GM23338 (cell line): ENCODE measurements around the gene NDFIP1. TPM values are rescaled to one million over a fixed set of nuclear protein-coding genes. Genes with fewer than 3 reads are reported as not detected.

Experiments used
- ATAC-seq: fragments of 200-7000 bp; cut with Tn5 transposase; 3 replicates; pipeline ENCODE4 v1.9.1; 2020
- DNase-seq: peaks from one replicate; pipeline ENCODE4 v3.0.0-alpha.2; 2015; ENCODE audit warnings: low spot score
- H2AFZ ChIP-seq: fragments of 200-600 bp; sonication (generic); 2 replicates; pipeline ENCODE4 v1.8.0; 2016; ENCODE audit warnings: antibody characterized with exemption, mild to moderate bottlenecking, moderate library complexity
- H3F3A ChIP-seq: fragments of 200-600 bp; sonication (generic); replicated peaks from 2 replicates; pipeline ENCODE4 v1.8.0; 2017; ENCODE audit warnings: antibody characterized with exemption, mixed run types, low read depth
- H3K27ac ChIP-seq: fragments of 200-600 bp; sonication (generic); 2 replicates; pipeline ENCODE4 v1.6.1; 2016; ENCODE audit warnings: low read depth
- H3K27me3 ChIP-seq: fragments of 200-600 bp; sonication (generic); 2 replicates; pipeline ENCODE4 v1.8.0; 2016; ENCODE audit warnings: mild to moderate bottlenecking, mixed run types, moderate library complexity; ENCODE audit not compliant: insufficient read depth
- H3K36me3 ChIP-seq: fragments of 200-600 bp; sonication (generic); 2 replicates; pipeline ENCODE4 v1.8.0; 2016; ENCODE audit warnings: mild to moderate bottlenecking; ENCODE audit not compliant: insufficient read depth
- H3K4me1 ChIP-seq: fragments of 200-600 bp; sonication (generic); 2 replicates; pipeline ENCODE4 v1.8.0; 2016; ENCODE audit warnings: mild to moderate bottlenecking, moderate library complexity; ENCODE audit not compliant: insufficient read depth
- H3K4me2 ChIP-seq: fragments of 200-600 bp; sonication (generic); 2 replicates; pipeline ENCODE4 v1.7.1; 2017; ENCODE audit warnings: mixed run types
- H3K4me3 ChIP-seq: fragments of 200-600 bp; sonication (generic); 2 replicates; pipeline ENCODE4 v1.6.1; 2016; ENCODE audit warnings: mixed run types
- H3K79me2 ChIP-seq: fragments of 200-600 bp; sonication (generic); replicated peaks from 2 replicates; pipeline ENCODE4 v1.8.0; 2017; ENCODE audit warnings: mild to moderate bottlenecking; ENCODE audit not compliant: insufficient read depth
- H3K9me2 ChIP-seq: fragments of 200-600 bp; sonication (generic); 2 replicates; pipeline ENCODE4 v1.8.0; 2017; ENCODE audit not compliant: insufficient read depth
- H4K20me1 ChIP-seq: fragments of 200-600 bp; sonication (generic); replicated peaks from 2 replicates; pipeline ENCODE4 v1.8.0; 2017; ENCODE audit warnings: mild to moderate bottlenecking; ENCODE audit not compliant: insufficient read depth
- H3K27ac Mint-ChIP-seq: 2 replicates; pipeline ENCODE4 v1.8.0; 2020; ENCODE audit warnings: inconsistent platforms, mild to moderate bottlenecking, moderate library complexity, mixed read lengths
- H3K27me3 Mint-ChIP-seq: 3 replicates; pipeline ENCODE4 v1.8.0; 2022; ENCODE audit warnings: low read depth, mild to moderate bottlenecking, moderate library complexity, mixed read lengths, inconsistent platforms; ENCODE audit not compliant: insufficient read depth, poor library complexity
- H3K36me3 Mint-ChIP-seq: 3 replicates; pipeline ENCODE4 v1.8.0; 2021; ENCODE audit warnings: low read depth, mild to moderate bottlenecking, inconsistent platforms, moderate library complexity, mixed read lengths
- H3K4me1 Mint-ChIP-seq: 3 replicates; pipeline ENCODE4 v1.8.0; 2020; ENCODE audit warnings: mild to moderate bottlenecking, inconsistent platforms, mixed read lengths
- H3K4me3 Mint-ChIP-seq: 3 replicates; pipeline ENCODE4 v1.8.0; 2021; ENCODE audit warnings: moderate library complexity, mild to moderate bottlenecking, inconsistent platforms, mixed read lengths
- H3K9me3 Mint-ChIP-seq: 3 replicates; pipeline ENCODE4 v1.8.0; 2020; ENCODE audit warnings: moderate library complexity, mild to moderate bottlenecking, inconsistent platforms, mixed read lengths
- CREB1 ChIP-seq: fragments of 250-450 bp; sonication (Bioruptor Pico); IDR thresholded peaks from 2 replicates; pipeline ENCODE4 v1.5.0; 2020; ENCODE audit warnings: low read depth, mild to moderate bottlenecking, moderate library complexity
- CTCF ChIP-seq, 2 experiments: fragments of 200-600 bp in 1 of 2; sonication (generic) in 1 of 2; conservative IDR thresholded peaks; 2 replicates each; pipeline versions ENCODE4 v1.5.1 to v1.6.1; 2016 to 2017; ENCODE audit warnings: antibody characterized with exemption in 2 of 2, low read depth in 2 of 2, mild to moderate bottlenecking in 2 of 2, moderate library complexity in 1 of 2
- ETS1 ChIP-seq: IDR thresholded peaks from 2 replicates; pipeline ENCODE4 v1.6.1; 2016; ENCODE audit warnings: antibody characterized with exemption
- EZH2 ChIP-seq: fragments of 200-600 bp; sonication (generic); IDR thresholded peaks from one replicate; pipeline ENCODE4 v1.8.0; 2017; ENCODE audit warnings: antibody characterized with exemption, mild to moderate bottlenecking, low read depth; ENCODE audit not compliant: unreplicated experiment
- EZH2phosphoT487 ChIP-seq: fragments of 200-600 bp; sonication (generic); IDR thresholded peaks from one replicate; pipeline ENCODE4 v1.8.1; 2018; ENCODE audit warnings: antibody characterized with exemption; ENCODE audit not compliant: unreplicated experiment
- JUNB ChIP-seq: IDR thresholded peaks from one replicate; pipeline ENCODE4 v1.6.1; 2016; ENCODE audit warnings: antibody characterized with exemption; ENCODE audit not compliant: unreplicated experiment
- NANOG ChIP-seq: IDR thresholded peaks from 2 replicates; pipeline ENCODE4 v1.6.1; 2016; ENCODE audit warnings: antibody characterized with exemption, borderline replicate concordance
- POLR2AphosphoS5 ChIP-seq: IDR thresholded peaks from 2 replicates; pipeline ENCODE4 v1.6.1; 2016; ENCODE audit warnings: antibody characterized with exemption, low read depth
- REST ChIP-seq: IDR thresholded peaks from one replicate; pipeline ENCODE4 v1.6.1; 2018; ENCODE audit warnings: antibody characterized with exemption; ENCODE audit not compliant: unreplicated experiment
- STAT1 ChIP-seq: IDR thresholded peaks from one replicate; pipeline ENCODE4 v1.6.1; 2016; ENCODE audit warnings: antibody characterized with exemption; ENCODE audit not compliant: unreplicated experiment
- ZNF114 ChIP-seq: fragments of 250-450 bp; sonication (Bioruptor Pico); IDR thresholded peaks from 2 replicates; pipeline ENCODE4 v1.5.0; 2020; ENCODE audit warnings: mild to moderate bottlenecking, moderate library complexity
- ZNF331 ChIP-seq: fragments of 250-450 bp; sonication (Bioruptor Pico); IDR thresholded peaks from 2 replicates; pipeline ENCODE4 v1.5.0; 2020; ENCODE audit warnings: low read depth, mild to moderate bottlenecking, moderate library complexity
- ZNF462 ChIP-seq: fragments of 250-450 bp; sonication (Bioruptor Pico); IDR thresholded peaks from 2 replicates; pipeline ENCODE4 v1.5.0; 2020; ENCODE audit warnings: mild to moderate bottlenecking, moderate library complexity
- polyA plus RNA-seq: library from polyadenylated mRNA; unstranded; fragments of >200 nt; fragmentation: Nextera tagmentation; extraction: Ambion mirVana; gene quantifications from 2 replicates; pipeline ENCODE4 v1.2.1, GENCODE V29; 2016
- total RNA-seq: library from RNA; depleted of rRNA; stranded (reverse); fragments of >200 nt; shearing (Covaris generic); gene quantifications from 2 replicates; pipeline ENCODE4 v1.2.3, GENCODE V29; 2014

NDFIP1 gene
- total and polyA plus RNA-seq, 2 experiments from 2014 or later: 24.3 to 45.0 TPM

GRCh38 chr5:142073362-142073988, 35.1 kb upstream of the NDFIP1 start:
- Mint-ChIP-seq H3K4me1 (no peaks in the 10 kb centered on the region), H3K27me3 (peaks cover 2% of the 10 kb centered on the region), H3K9me3 (peaks cover 24% of the 10 kb centered on the region), H3K4me3 (no peak overlapping the region), H3K36me3 (peaks cover 9% of the 10 kb centered on the region), H3K27ac (no peak overlapping the region)
- H3K79me2 ChIP-seq: no peaks in the 10 kb centered on the region
- H3K4me3 ChIP-seq: no peak overlapping the region
- no peaks in the 10 kb centered on the region for H3K36me3 ChIP-seq
- H3K27me3 ChIP-seq: no peaks in the 10 kb centered on the region
- no peaks in the 10 kb centered on the region for H4K20me1 ChIP-seq
- H3K4me1 ChIP-seq: no peaks in the 10 kb centered on the region
- H2AFZ ChIP-seq: no peak overlapping the region
- no peaks in the 10 kb centered on the region for H3K9me2 ChIP-seq
- DNase-seq (no peak), ATAC-seq (no peak)
- no peak overlapping the region for H3K4me2 ChIP-seq
- no peaks in the 10 kb centered on the region for H3F3A ChIP-seq
- TF ChIP-seq CREB1 (CRISPR knock-in tag) (no peak), CTCF (conservative IDR thresholded peaks at IDR 0.05; ENCODE audit: low read depth in 2 of 2) (no peak), EZH2phosphoT487 (no peak), REST (no peak), POLR2AphosphoS5 (no peak), NANOG (no peak), ZNF331 (no peak), EZH2 (no peak), ZNF114 (CRISPR knock-in tag) (no peak), ETS1 (no peak), ZNF462 (CRISPR knock-in tag) (no peak), JUNB (no peak), STAT1 (no peak)
- no peak overlapping the region for H3K27ac ChIP-seq
